Measurements from ENCODE around the gene ABHD2. TPM values are rescaled to one million over a fixed set of nuclear protein-coding genes. Genes with fewer than 3 reads are reported as not detected.
A peak's percentile ranks its signal among the peaks of the same experiment; 100 is the strongest.

Gene ABHD2
- total RNA-seq, 1 experiment from 2014 or later: 29.7 TPM

DNA sequence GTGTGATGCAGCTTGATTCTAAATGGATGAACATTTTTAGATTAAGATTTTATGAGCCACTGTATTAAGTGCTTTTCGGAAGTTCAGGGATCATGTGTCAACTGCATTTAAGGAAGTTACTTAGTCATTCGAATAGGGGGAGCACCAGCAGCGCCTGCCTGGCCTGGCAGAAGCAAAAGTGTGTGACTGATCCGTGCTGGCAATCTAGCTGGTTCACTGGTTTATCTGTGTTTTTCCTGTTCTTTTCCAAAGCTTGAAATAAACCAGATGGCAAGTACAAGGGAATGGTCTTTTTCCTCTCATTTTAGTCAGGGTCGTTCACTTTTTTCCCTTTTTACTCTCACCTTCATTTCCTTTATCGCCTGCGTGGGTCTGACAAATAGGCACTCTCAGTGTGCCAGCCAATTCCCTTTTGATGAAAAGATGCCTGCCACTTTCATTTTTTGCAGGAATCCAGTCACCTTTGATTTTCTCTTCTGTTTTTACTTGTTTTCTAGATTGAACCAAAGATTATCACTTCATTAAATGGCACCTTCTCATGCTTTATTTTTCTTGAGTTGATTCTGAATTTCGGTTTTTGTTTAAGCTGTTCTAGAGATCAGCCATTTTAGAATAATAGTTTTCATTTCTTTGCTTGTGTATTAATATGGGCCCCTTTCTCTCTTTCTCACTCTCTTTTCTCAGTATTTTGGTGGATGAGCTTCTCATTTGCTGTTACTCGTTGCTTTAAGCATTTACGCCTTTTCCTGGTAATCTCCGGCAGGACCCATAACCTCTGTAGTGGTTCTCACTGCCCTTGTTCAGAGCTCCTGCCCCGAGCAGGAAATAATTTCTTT is 2.8 kb downstream of the ABHD2 start (continued):
- TF ChIP-seq ZNF232 (CRISPR knock-in tag; IDR thresholded peaks at IDR 0.05): no peak

DNA sequence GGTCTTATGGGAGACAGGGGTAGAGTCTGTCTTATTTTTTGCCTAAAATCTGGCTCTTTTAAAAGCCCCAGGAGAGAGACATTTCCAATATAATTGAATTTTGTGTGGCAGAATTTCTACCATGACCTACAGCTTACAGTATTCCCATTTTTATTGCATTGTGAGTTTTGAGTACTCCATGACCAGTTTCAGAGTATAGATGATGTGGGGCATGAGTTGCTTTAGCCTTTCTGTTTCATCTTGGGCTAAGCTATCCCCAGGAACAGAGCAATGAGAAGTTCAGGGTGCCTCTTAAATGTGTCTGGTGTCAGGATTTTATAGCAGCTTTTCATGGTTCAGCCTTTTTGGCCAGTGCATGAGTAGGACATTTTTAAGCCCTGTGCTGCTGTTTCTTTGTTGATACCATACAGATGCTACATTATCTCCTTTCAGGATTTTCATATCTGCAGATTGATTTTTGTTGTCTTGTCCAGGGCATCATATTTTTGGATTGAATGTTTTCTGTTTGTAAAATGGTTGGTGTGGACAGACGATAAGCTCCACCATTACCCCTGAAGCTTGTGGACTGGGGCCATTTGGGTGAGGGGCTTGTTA is 3.5 kb downstream of the ABHD2 start:
- Mint-ChIP-seq H3K27me3 (ENCODE audit: low read depth) (no peaks in the 10 kb centered on the region), H3K36me3 (no peaks in the 10 kb centered on the region), H3K4me3 (no peak overlapping the region), H3K4me1 (peaks cover 41% of the 10 kb centered on the region), H3K9me3 (no peaks in the 10 kb centered on the region), H3K27ac (peak overlapping the region; percentile 88)
- ChIA-PET CTCF (interaction anchor here (0.6 to 4.3 kb wide), 10 partner anchors 12 to 197 kb away, joined by 3 to 35 read pairs (median 7); no protein-coding TSS in a partner anchor), POLR2A (interaction anchor here (1.0 kb wide), 1 partner anchor 23 kb away, joined by 3 read pairs; no protein-coding TSS in a partner anchor)
- TF ChIP-seq ZNF317 (CRISPR knock-in tag; IDR thresholded peaks at IDR 0.05; ENCODE audit: borderline replicate concordance, low read depth) (no peak), FOXJ3 (CRISPR knock-in tag; IDR thresholded peaks at IDR 0.05; ENCODE audit: borderline replicate concordance) (no peak), TP53 (CRISPR knock-in tag; IDR thresholded peaks at IDR 0.05) (no peak), MXD4 (CRISPR knock-in tag; IDR thresholded peaks at IDR 0.05; ENCODE audit: borderline replicate concordance) (no peak)
- TF ChIP-seq, protein P1, sequence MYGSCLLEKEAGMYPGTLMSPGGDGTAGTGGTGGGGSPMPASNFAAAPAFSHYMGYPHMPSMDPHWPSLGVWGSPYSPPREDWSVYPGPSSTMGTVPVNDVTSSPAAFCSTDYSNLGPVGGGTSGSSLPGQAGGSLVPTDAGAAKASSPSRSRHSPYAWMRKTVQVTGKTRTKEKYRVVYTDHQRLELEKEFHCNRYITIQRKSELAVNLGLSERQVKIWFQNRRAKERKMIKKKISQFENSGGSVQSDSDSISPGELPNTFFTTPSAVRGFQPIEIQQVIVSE (CRISPR knock-in tag; IDR thresholded peaks at IDR 0.05; ENCODE audit: borderline replicate concordance): no peak
- TF ChIP-seq, protein P2, sequence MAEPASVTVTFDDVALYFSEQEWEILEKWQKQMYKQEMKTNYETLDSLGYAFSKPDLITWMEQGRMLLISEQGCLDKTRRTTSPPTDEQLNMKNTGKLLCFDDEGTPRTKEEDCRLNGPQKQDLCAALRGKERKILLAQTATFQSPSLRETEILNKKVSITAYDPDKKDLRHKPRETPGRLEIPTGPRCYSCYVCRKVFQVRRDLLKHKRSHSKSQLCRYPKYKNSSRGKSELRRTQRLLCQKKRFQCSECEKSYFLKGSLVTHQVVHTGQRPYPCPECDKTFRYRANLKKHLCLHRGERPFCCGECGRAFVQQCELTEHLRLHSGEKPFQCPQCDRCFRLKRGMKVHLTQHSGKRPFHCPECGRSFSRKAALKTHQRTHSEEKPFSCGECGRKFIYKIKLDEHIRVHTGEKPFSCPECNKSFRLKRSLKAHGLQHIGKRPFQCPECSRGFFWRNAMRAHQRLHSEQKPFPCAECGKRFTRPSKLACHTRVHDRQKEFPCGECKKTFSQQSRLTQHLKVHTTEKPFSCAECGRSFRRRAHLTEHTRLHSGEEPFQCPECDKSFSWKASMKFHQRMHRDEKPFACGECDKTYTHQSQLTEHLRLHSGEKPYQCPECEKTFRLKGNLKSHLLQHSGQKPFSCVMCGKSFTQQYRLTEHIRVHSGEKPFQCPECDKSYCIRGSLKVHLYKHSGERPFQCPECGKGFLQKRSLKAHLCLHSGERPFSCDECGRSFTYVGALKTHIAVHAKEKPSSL (CRISPR knock-in tag; conservative IDR thresholded peaks at IDR 0.05): no peak
- TF ChIP-seq, protein P3, sequence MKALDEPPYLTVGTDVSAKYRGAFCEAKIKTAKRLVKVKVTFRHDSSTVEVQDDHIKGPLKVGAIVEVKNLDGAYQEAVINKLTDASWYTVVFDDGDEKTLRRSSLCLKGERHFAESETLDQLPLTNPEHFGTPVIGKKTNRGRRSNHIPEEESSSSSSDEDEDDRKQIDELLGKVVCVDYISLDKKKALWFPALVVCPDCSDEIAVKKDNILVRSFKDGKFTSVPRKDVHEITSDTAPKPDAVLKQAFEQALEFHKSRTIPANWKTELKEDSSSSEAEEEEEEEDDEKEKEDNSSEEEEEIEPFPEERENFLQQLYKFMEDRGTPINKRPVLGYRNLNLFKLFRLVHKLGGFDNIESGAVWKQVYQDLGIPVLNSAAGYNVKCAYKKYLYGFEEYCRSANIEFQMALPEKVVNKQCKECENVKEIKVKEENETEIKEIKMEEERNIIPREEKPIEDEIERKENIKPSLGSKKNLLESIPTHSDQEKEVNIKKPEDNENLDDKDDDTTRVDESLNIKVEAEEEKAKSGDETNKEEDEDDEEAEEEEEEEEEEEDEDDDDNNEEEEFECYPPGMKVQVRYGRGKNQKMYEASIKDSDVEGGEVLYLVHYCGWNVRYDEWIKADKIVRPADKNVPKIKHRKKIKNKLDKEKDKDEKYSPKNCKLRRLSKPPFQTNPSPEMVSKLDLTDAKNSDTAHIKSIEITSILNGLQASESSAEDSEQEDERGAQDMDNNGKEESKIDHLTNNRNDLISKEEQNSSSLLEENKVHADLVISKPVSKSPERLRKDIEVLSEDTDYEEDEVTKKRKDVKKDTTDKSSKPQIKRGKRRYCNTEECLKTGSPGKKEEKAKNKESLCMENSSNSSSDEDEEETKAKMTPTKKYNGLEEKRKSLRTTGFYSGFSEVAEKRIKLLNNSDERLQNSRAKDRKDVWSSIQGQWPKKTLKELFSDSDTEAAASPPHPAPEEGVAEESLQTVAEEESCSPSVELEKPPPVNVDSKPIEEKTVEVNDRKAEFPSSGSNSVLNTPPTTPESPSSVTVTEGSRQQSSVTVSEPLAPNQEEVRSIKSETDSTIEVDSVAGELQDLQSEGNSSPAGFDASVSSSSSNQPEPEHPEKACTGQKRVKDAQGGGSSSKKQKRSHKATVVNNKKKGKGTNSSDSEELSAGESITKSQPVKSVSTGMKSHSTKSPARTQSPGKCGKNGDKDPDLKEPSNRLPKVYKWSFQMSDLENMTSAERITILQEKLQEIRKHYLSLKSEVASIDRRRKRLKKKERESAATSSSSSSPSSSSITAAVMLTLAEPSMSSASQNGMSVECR (CRISPR knock-in tag; IDR thresholded peaks at IDR 0.05; ENCODE audit: borderline replicate concordance): no peak
- no peak for DNase-seq (ENCODE audit: low spot score)
- no peak for ATAC-seq

DNA sequence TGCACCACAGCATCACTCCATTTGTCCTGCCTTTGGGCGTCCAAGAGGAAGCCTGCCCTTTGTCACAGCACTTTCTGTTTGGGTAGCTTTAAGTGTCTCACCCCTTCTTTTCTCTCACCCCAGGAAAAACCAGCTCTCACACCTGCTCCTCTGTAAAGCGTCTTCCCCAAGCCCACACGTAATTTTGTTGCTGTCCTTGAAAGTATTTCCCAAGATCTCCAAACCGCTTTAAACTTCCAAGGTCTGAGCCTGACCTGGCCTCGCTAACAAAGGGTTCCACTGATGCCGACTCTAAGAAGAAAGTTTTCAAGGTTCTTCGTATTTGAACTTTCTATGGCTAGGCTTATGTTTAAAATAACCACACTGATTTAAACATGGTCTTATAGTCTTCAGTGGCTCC is 5.3 kb downstream of the ABHD2 start:
- DNase-seq (ENCODE audit: low spot score): no peak
- H3K9me3 Mint-ChIP-seq: no peaks in the 10 kb centered on the region
- ChIA-PET CTCF (interaction anchor here (1.5 to 3.3 kb wide), 3 partner anchors 35 to 84 kb away, joined by 5 to 35 read pairs (median 12); no protein-coding TSS in a partner anchor), POLR2A (no interaction called here)
- H3K27ac Mint-ChIP-seq: peak overlapping the region; percentile 8; the same call in 1 of the 2 replicates
- ATAC-seq: no peak
- no peaks in the 10 kb centered on the region for H3K27me3 Mint-ChIP-seq (ENCODE audit: low read depth)
- H3K4me3 Mint-ChIP-seq: no peak overlapping the region
- H3K4me1 Mint-ChIP-seq: peaks cover 50% of the 10 kb centered on the region
- no peaks in the 10 kb centered on the region for H3K36me3 Mint-ChIP-seq
- TF ChIP-seq TCF7 (CRISPR knock-in tag; IDR thresholded peaks at IDR 0.05; ENCODE audit: low read depth) (no peak), ZNF671 (CRISPR knock-in tag; IDR thresholded peaks at IDR 0.05) (no peak), HMGA2 (CRISPR knock-in tag; IDR thresholded peaks at IDR 0.05) (no peak), GRHL2 (CRISPR knock-in tag; IDR thresholded peaks at IDR 0.05; ENCODE audit: insufficient replicate concordance, severe bottlenecking) (no peak), SP1 (CRISPR knock-in tag; conservative IDR thresholded peaks at IDR 0.05) (no peak), IRF2 (CRISPR knock-in tag; IDR thresholded peaks at IDR 0.05; ENCODE audit: borderline replicate concordance, low read depth) (no peak), TEAD1 (CRISPR knock-in tag; IDR thresholded peaks at IDR 0.05) (no peak), OVOL2 (CRISPR knock-in tag; IDR thresholded peaks at IDR 0.05; ENCODE audit: borderline replicate concordance) (no peak), ZNF263 (CRISPR knock-in tag; IDR thresholded peaks at IDR 0.05; ENCODE audit: low read depth) (no peak), ETV6 (CRISPR knock-in tag; IDR thresholded peaks at IDR 0.05) (no peak), SMAD3 (CRISPR knock-in tag; IDR thresholded peaks at IDR 0.05; ENCODE audit: borderline replicate concordance) (no peak), NR2C2 (CRISPR knock-in tag; IDR thresholded peaks at IDR 0.05) (no peak), PRRX2 (CRISPR knock-in tag; IDR thresholded peaks at IDR 0.05) (no peak)
- TF ChIP-seq, protein P4, sequence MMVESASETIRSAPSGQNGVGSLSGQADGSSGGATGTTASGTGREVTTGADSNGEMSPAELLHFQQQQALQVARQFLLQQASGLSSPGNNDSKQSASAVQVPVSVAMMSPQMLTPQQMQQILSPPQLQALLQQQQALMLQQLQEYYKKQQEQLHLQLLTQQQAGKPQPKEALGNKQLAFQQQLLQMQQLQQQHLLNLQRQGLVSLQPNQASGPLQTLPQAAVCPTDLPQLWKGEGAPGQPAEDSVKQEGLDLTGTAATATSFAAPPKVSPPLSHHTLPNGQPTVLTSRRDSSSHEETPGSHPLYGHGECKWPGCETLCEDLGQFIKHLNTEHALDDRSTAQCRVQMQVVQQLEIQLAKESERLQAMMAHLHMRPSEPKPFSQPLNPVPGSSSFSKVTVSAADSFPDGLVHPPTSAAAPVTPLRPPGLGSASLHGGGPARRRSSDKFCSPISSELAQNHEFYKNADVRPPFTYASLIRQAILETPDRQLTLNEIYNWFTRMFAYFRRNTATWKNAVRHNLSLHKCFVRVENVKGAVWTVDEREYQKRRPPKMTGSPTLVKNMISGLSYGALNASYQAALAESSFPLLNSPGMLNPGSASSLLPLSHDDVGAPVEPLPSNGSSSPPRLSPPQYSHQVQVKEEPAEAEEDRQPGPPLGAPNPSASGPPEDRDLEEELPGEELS (CRISPR knock-in tag; IDR thresholded peaks at IDR 0.05): no peak
- TF ChIP-seq, protein P1 (CRISPR knock-in tag; IDR thresholded peaks at IDR 0.05; ENCODE audit: borderline replicate concordance): no peak
